ENCODE measurements around the gene BOC.

The BOC gene

DNA sequence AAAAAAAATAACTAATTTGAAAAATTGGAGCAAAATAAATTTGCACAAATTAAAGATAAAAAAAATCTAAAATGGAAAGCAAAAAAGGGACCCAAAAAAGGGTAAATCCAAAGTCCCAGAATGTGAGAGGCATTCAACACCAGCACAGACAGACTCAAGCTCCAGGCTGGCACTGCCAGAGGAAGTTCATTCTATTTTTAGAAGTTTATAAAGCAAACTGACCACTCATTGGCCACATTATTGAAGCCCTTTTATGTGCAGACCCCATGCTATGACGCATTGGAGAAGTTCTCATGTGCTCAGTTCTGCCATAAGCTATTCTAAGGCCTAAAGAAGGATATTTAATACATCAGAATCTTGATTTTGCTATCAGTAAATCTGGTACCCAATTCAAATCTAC is 17.6 kb upstream of the BOC start:
- Histone ChIP-seq H3K27me3 (ENCODE audit: control insufficient read depth, insufficient read depth, low read length) (no peaks in the 10 kb centered on the region), H3K4me1 (ENCODE audit: control insufficient read depth, insufficient read depth, low read length) (peaks cover 11% of the 10 kb centered on the region), H3K36me3 (ENCODE audit: control insufficient read depth, insufficient read depth, low read length) (no peaks in the 10 kb centered on the region), H3K9me3 (ENCODE audit: control insufficient read depth, insufficient read depth, low read length) (no peaks in the 10 kb centered on the region), H3K9ac (ENCODE audit: low read depth, low read length) (no peak overlapping the region), H3K27ac (ENCODE audit: low read depth, low read length) (no peak overlapping the region), H3K4me3 (ENCODE audit: low read depth, low read length) (no peak overlapping the region)

DNA sequence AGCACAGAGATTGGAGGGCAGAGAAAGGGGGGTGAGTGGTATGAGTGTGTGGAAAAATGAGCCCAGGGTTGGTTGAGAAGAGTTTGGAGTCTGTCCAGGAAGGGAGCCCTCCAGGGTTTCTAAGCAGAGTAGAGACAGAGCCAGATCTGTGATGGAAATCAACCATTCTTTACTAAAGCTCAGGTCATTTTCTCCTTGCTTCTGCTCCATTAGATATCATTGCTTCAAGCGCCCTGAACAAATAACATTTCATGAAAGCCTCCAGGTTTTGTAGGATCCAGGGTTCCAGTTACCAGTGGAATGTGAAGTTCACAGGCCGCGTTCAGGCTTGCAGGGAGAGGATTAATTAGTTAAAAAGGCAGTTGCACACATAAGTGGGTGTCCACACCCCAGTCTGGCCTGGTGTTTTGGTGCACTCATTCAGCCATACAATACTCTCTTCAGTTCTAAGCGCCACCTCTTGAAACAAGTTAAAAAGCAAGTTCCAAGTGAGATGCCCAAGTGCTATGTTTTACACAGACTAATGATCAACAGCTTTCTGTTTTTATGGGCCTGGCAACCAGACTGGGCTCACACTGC is 16.4 kb upstream of the BOC start:
- no peaks in the 10 kb centered on the region for H3K9me3 ChIP-seq (ENCODE audit: control insufficient read depth, insufficient read depth, low read length)
- H3K36me3 ChIP-seq (ENCODE audit: control insufficient read depth, insufficient read depth, low read length), result no peaks in the 10 kb centered on the region
- H3K9ac ChIP-seq (ENCODE audit: low read depth, low read length), result no peak overlapping the region
- H3K27ac ChIP-seq (ENCODE audit: low read depth, low read length), result no peak overlapping the region
- peaks cover 11% of the 10 kb centered on the region for H3K4me1 ChIP-seq (ENCODE audit: control insufficient read depth, insufficient read depth, low read length)
- H3K27me3 ChIP-seq (ENCODE audit: control insufficient read depth, insufficient read depth, low read length), result no peaks in the 10 kb centered on the region
- H3K4me3 ChIP-seq (ENCODE audit: low read depth, low read length), result no peak overlapping the region

DNA sequence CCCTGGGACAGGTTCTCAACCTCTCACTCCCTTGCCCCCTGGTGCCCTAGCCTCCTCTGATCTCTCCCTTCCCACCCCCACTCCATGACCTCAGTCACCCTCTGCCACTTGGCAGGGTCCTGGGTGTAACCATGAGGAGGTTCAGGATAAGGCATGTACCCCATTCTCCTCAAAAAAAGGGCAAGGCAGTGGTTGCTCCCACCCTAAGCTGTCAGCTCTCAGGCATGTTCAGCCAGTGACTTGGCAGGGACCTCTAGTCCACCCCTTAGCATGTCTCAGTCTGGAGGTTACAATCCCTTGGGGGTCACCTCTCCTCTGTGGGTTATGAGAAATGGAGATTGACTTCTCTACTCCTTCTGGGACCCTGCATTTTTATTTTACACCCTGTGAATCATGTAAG is 11.0 kb upstream of the BOC start:
- Histone ChIP-seq H3K36me3 (ENCODE audit: control insufficient read depth, insufficient read depth, low read length) (no peaks in the 10 kb centered on the region), H3K9ac (ENCODE audit: low read depth, low read length) (no peak overlapping the region), H3K4me3 (ENCODE audit: low read depth, low read length) (no peak overlapping the region), H3K4me1 (ENCODE audit: control insufficient read depth, insufficient read depth, low read length) (no peaks in the 10 kb centered on the region), H3K9me3 (ENCODE audit: control insufficient read depth, insufficient read depth, low read length) (no peaks in the 10 kb centered on the region), H3K27me3 (ENCODE audit: control insufficient read depth, insufficient read depth, low read length) (no peaks in the 10 kb centered on the region), H3K27ac (ENCODE audit: low read depth, low read length) (no peak overlapping the region)

DNA sequence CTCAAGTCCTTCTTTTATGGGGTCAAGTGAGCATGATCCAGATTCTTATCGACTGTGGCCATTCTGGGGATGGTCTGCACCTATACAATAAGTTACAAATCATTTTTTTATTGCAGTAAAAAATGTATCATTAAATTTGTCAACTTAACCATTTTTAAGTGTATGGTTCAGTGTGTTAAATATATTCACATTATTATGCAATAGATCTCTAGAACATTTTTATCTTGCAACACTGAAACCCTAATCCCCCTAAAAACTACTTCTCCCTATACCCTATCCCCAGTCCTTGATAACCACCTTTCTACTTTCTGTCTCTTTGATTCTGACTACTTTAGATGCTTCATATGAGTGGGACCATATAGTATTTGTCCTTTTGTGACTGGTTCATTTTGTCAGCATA is 10.4 kb upstream of the BOC start:
- Histone ChIP-seq H3K36me3 (ENCODE audit: control insufficient read depth, insufficient read depth, low read length) (no peaks in the 10 kb centered on the region), H3K9ac (ENCODE audit: low read depth, low read length) (no peak overlapping the region), H3K4me1 (ENCODE audit: control insufficient read depth, insufficient read depth, low read length) (no peaks in the 10 kb centered on the region), H3K27ac (ENCODE audit: low read depth, low read length) (no peak overlapping the region), H3K27me3 (ENCODE audit: control insufficient read depth, insufficient read depth, low read length) (no peaks in the 10 kb centered on the region), H3K4me3 (ENCODE audit: low read depth, low read length) (no peak overlapping the region), H3K9me3 (ENCODE audit: control insufficient read depth, insufficient read depth, low read length) (no peaks in the 10 kb centered on the region)

DNA sequence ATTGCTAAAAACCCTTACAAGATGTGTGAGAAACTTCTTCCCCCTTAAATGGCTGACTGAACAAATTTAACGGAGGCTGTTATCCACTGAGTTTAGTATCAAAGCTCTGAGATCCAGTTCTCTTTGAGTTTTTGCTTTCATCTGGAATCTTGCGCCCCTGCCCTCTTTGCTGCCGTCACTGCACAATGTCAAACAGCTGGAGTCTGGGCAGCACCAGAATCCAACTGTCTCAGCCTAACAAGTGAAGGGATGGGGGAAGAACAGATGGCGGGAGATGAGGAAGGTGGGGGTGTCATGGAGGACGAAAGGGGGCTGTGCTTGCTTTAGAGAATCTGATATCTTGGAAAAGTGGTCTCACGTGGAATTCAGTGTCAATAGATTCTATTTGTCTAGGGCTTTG is 7.0 kb upstream of the BOC start:
- Histone ChIP-seq H3K4me1 (ENCODE audit: control insufficient read depth, insufficient read depth, low read length) (no peaks in the 10 kb centered on the region), H3K4me3 (ENCODE audit: low read depth, low read length) (no peak overlapping the region), H3K9ac (ENCODE audit: low read depth, low read length) (no peak overlapping the region), H3K9me3 (ENCODE audit: control insufficient read depth, insufficient read depth, low read length) (no peaks in the 10 kb centered on the region), H3K27me3 (ENCODE audit: control insufficient read depth, insufficient read depth, low read length) (no peaks in the 10 kb centered on the region), H3K36me3 (ENCODE audit: control insufficient read depth, insufficient read depth, low read length) (no peaks in the 10 kb centered on the region), H3K27ac (ENCODE audit: low read depth, low read length) (no peak overlapping the region)

DNA sequence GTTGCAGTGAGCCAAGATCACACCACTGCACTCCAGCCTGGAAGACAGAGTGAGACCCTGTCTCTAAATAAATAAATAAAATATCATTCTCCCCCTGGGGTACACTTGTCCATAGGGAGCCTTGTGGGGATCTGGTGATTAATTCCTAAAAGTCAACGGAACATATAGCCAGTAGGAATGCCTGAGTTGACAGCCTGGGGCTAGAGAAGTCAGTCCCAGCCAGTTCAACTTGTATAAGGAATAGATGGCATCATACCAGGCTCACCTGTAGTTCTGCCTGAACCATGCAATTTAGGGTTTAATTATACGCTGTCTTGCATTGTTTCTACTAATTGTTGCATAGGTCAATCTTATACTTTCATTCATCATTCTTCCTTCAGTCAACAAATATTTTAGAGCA is 5.9 kb upstream of the BOC start:
- H3K4me1 ChIP-seq (ENCODE audit: control insufficient read depth, insufficient read depth, low read length), result 0 out of 2 replicates have a peak, but pooled peaks cover 4% of the 10 kb centered on the region
- no peaks in the 10 kb centered on the region for H3K27me3 ChIP-seq (ENCODE audit: control insufficient read depth, insufficient read depth, low read length)
- no peak overlapping the region for H3K9ac ChIP-seq (ENCODE audit: low read depth, low read length)

DNA sequence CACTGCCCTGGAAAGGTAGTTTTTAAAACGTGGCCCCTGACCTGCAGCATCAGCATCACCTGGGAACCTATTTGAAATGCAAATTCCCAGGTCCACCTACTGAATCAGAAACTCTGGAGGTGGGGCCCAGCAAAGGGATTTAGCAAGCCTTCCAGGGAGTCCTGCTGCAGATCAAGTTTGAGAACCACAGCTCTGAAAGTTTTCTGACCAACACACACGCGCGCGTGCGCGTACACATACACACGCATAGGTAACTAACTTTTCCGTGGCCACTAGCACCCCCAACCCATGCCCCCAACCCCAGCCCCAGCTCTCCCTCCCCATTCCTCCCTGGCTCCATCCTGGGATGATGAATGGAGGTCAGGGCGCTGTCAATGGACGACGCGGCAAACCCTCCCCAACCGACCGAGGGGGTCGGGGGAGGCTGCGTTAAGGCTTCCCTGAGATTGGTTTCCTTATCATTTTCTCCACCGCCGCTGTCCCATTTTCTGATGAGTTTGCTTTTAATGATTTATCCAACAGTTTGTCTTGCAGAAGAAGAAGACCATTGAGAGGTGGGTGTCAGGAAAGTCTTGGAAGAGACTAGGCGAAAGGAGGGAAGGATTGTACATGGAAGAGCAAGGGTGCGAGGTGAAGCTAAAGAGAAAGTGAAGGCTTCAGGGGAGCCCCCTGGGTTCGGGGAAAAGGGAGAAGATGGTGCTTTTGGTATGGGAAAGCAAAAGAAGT is 590 bp upstream of the BOC start:
- no peaks in the 10 kb centered on the region for H3K9me3 ChIP-seq (ENCODE audit: control insufficient read depth, insufficient read depth, low read length)
- peak overlapping the region; percentile 22; the same call in 1 of the 2 replicates for H3K9ac ChIP-seq (ENCODE audit: low read depth, low read length)
- H3K27ac ChIP-seq (ENCODE audit: low read depth, low read length), result peak overlapping the region; percentile 18
- no peaks in the 10 kb centered on the region for H3K36me3 ChIP-seq (ENCODE audit: control insufficient read depth, insufficient read depth, low read length)
- peak overlapping the region; percentile 72 for H3K4me3 ChIP-seq (ENCODE audit: low read depth, low read length)
- H3K4me1 ChIP-seq (ENCODE audit: control insufficient read depth, insufficient read depth, low read length), result peaks cover 22% of the 10 kb centered on the region
- H3K27me3 ChIP-seq (ENCODE audit: control insufficient read depth, insufficient read depth, low read length), result peaks cover 21% of the 10 kb centered on the region

More for the DNA sequence above, 5.9 kb upstream of the BOC start:
- Histone ChIP-seq H3K27ac (ENCODE audit: low read depth, low read length) (no peak overlapping the region), H3K36me3 (ENCODE audit: control insufficient read depth, insufficient read depth, low read length) (no peaks in the 10 kb centered on the region), H3K9me3 (ENCODE audit: control insufficient read depth, insufficient read depth, low read length) (no peaks in the 10 kb centered on the region), H3K4me3 (ENCODE audit: low read depth, low read length) (no peak overlapping the region)

DNA sequence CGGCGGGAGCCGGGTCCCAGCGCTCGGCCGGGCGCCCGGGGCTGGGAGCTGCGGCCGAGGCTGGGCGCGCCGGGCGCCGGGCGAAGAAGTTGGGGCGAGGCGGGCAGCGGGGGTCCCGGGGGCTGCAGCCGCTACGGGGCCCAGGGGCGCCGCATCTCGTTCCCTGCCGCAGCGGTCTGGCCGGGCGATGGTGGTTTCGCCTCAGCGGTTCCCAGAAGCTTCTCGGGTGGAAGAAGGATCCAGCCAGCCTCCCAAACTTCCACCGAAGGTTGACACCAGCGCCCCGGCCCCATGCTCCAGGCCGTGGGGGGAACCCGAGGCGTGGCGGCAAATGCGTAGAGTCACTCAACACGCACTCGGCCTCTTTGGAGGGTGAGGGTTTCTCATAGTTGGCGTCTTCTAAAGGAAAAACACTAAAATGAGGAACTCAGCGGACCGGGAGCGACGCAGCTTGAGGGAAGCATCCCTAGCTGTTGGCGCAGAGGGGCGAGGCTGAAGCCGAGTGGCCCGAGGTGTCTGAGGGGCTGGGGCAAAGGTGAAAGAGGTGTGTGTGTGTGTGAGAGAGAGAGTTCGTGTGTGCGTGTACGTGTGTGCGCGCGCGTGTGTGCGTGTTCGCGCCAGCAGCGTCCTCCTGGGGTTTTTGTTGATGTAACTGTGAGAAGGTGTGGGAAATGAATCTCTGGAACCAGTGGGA is 940 bp downstream of the BOC start:
- no peaks in the 10 kb centered on the region for H3K9me3 ChIP-seq (ENCODE audit: control insufficient read depth, insufficient read depth, low read length)
- H3K36me3 ChIP-seq (ENCODE audit: control insufficient read depth, insufficient read depth, low read length), result peaks cover 4% of the 10 kb centered on the region; the same call in 1 of the 2 replicates
- H3K27ac ChIP-seq (ENCODE audit: low read depth, low read length), result no peak overlapping the region
- H3K9ac ChIP-seq (ENCODE audit: low read depth, low read length), result no peak overlapping the region
- peaks cover 21% of the 10 kb centered on the region for H3K27me3 ChIP-seq (ENCODE audit: control insufficient read depth, insufficient read depth, low read length)
- peak overlapping the region; percentile 72 for H3K4me3 ChIP-seq (ENCODE audit: low read depth, low read length)
- peaks cover 22% of the 10 kb centered on the region for H3K4me1 ChIP-seq (ENCODE audit: control insufficient read depth, insufficient read depth, low read length)

DNA sequence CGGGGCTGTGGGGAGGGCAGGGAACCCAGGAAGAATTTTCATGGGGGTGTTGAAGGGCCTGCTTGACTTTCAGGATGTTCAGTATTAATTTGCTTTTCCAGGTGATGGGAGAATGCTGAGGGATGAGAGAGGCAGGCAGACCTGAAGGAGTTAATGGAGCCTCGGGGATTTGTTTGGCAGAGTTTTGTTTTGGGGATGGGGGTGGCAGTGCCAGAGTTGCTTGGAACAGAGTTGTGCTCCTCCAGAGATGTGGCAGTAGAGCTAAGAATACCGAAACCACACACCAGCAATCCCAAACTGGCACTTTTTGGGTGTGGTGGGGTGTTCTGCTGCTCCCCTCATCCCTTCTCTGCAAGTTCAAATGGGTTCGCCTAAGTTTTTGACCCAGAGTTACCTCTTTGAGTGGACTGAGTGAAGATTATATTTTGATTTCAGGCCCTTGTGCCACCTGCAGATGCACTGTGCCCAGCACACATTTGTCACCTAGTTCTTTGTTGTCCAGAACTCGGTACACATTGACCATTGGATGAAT is 1.6 kb downstream of the BOC start:
- peaks cover 4% of the 10 kb centered on the region; the same call in 1 of the 2 replicates for H3K36me3 ChIP-seq (ENCODE audit: control insufficient read depth, insufficient read depth, low read length)
- peaks cover 21% of the 10 kb centered on the region for H3K27me3 ChIP-seq (ENCODE audit: control insufficient read depth, insufficient read depth, low read length)
- H3K9me3 ChIP-seq (ENCODE audit: control insufficient read depth, insufficient read depth, low read length), result no peaks in the 10 kb centered on the region
- no peak overlapping the region for H3K27ac ChIP-seq (ENCODE audit: low read depth, low read length)
- no peak overlapping the region for H3K9ac ChIP-seq (ENCODE audit: low read depth, low read length)
- peak overlapping the region; percentile 72 for H3K4me3 ChIP-seq (ENCODE audit: low read depth, low read length)
- H3K4me1 ChIP-seq (ENCODE audit: control insufficient read depth, insufficient read depth, low read length), result peaks cover 22% of the 10 kb centered on the region

DNA sequence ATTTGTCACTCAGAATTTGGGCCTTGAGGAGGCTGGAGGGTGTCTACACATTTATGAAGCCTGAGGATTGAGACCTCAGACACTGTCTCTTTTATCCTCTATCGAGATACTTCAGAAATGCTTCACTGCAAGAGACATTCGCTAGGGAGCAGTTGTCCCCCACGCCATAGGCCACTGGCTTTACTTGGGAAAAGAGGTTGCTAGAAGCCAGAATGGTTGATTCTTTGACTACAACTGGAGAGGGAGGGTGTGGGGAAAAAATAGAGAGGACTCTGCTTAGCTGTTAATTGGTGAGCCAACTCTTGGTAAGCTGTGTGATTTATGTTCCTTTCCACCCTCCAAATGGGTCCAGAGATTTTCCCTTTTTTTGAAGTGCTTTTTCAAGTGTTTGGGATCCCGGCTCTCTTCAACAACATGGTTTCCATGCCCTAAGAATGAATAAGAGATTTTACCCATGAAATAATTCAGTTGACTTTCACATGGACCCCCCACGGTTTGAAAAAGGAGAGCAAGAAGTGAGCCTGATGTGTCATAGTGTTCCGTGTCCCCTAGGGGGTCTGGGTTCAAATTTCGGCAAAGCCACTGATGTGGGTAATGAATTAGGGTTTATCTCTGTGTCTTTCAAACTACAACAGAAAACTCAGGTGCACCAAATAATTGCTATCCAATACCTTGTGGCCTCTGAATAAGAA is 2.7 kb downstream of the BOC start:
- peaks cover 4% of the 10 kb centered on the region; the same call in 1 of the 2 replicates for H3K36me3 ChIP-seq (ENCODE audit: control insufficient read depth, insufficient read depth, low read length)
- H3K27me3 ChIP-seq (ENCODE audit: control insufficient read depth, insufficient read depth, low read length), result peaks cover 21% of the 10 kb centered on the region
- H3K4me3 ChIP-seq (ENCODE audit: low read depth, low read length), result no peak overlapping the region
- H3K9ac ChIP-seq (ENCODE audit: low read depth, low read length), result no peak overlapping the region
- H3K4me1 ChIP-seq (ENCODE audit: control insufficient read depth, insufficient read depth, low read length), result peaks cover 22% of the 10 kb centered on the region
- no peak overlapping the region for H3K27ac ChIP-seq (ENCODE audit: low read depth, low read length)
- no peaks in the 10 kb centered on the region for H3K9me3 ChIP-seq (ENCODE audit: control insufficient read depth, insufficient read depth, low read length)

Measured in HUES48 (cell line).